SH-SY5Y (cell line): ENCODE results near the gene CLSTN2.

Source experiments
- GATA2 ChIP-seq: IDR thresholded peaks from 2 replicates; pipeline ENCODE4 v1.6.1; 2011; ENCODE audit warnings: mild to moderate bottlenecking, low read depth, low read length
- GATA3 ChIP-seq: IDR thresholded peaks from 2 replicates; pipeline ENCODE4 v1.6.1; 2011; ENCODE audit warnings: low read depth, mild to moderate bottlenecking, low read length, moderate library complexity

CLSTN2 gene

GRCh38 chr3:140143367-140144069, 208.5 kb downstream of the CLSTN2 start:
- TF ChIP-seq GATA3, result no peak
- TF ChIP-seq GATA2, result no peak

GRCh38 chr3:140145528-140145927, 210.5 kb downstream of the CLSTN2 start:
- TF ChIP-seq GATA2 (no peak), GATA3 (no peak)

- TF ChIP-seq GATA3, result no peak
- no peak for TF ChIP-seq GATA2
Measured at GRCh38 chr3:140146668-140147067, 211.7 kb downstream of the CLSTN2 start.

GRCh38 chr3:140147965-140148490, 213.0 kb downstream of the CLSTN2 start:
- TF ChIP-seq GATA3, result no peak
- TF ChIP-seq GATA2, result no peak

- no peak for TF ChIP-seq GATA2
- no peak for TF ChIP-seq GATA3
Measured at GRCh38 chr3:140148824-140149390, 213.9 kb downstream of the CLSTN2 start.

GRCh38 chr3:140151321-140151720, 216.3 kb downstream of the CLSTN2 start:
- no peak for TF ChIP-seq GATA2
- TF ChIP-seq GATA3, result no peak

- TF ChIP-seq GATA2 (no peak), GATA3 (no peak)
Measured at GRCh38 chr3:140152851-140153639, 218.1 kb downstream of the CLSTN2 start.

- TF ChIP-seq GATA3, result no peak
- TF ChIP-seq GATA2, result no peak
Measured at GRCh38 chr3:140153736-140154135, 218.8 kb downstream of the CLSTN2 start.

- TF ChIP-seq GATA2 (no peak), GATA3 (no peak)
Measured at GRCh38 chr3:140157161-140157560, 222.2 kb downstream of the CLSTN2 start.

- TF ChIP-seq GATA3, result no peak
Measured at GRCh38 chr3:140159646-140160045, 224.7 kb downstream of the CLSTN2 start.

GRCh38 chr3:140160553-140160952, 225.6 kb downstream of the CLSTN2 start:
- TF ChIP-seq GATA3 (no peak), GATA2 (no peak)

GRCh38 chr3:140162551-140162950, 227.6 kb downstream of the CLSTN2 start:
- no peak for TF ChIP-seq GATA2
- no peak for TF ChIP-seq GATA3

GRCh38 chr3:140163159-140163763, 228.3 kb downstream of the CLSTN2 start:
- TF ChIP-seq GATA2 (no peak), GATA3 (no peak)

GRCh38 chr3:140164156-140164555, 229.2 kb downstream of the CLSTN2 start:
- TF ChIP-seq GATA2 (no peak), GATA3 (no peak)

- TF ChIP-seq GATA3 (no peak), GATA2 (no peak)
Measured at GRCh38 chr3:140164922-140165590, 230.1 kb downstream of the CLSTN2 start.
